DOHH2 (cell line): ENCODE data around the gene RSRP1.
A peak's percentile ranks its signal among the peaks of the same experiment; 100 is the strongest.

ENCODE experiments used
- H3F3A ChIP-seq: fragments of 200-600 bp; sonication (generic), shearing (Covaris generic); 2 replicates; pipeline ENCODE4 v1.6.0; 2016; ENCODE audit warnings: antibody characterized with exemption, mild to moderate bottlenecking; ENCODE audit not compliant: control insufficient read depth, insufficient read depth
- H3K27ac ChIP-seq: fragments of 200-600 bp; sonication (generic); 2 replicates; pipeline ENCODE4 v1.5.1; 2014; ENCODE audit warnings: low read depth, mild to moderate bottlenecking, low read length, moderate library complexity
- H3K27me3 ChIP-seq: fragments of 200-600 bp; sonication (generic); 2 replicates; pipeline ENCODE4 v1.6.1; 2014; ENCODE audit warnings: mild to moderate bottlenecking, low read length, mixed read lengths; ENCODE audit not compliant: control insufficient read depth
- H3K36me3 ChIP-seq: fragments of 200-600 bp; sonication (generic); 2 replicates; pipeline ENCODE4 v1.6.1; 2014; ENCODE audit warnings: mild to moderate bottlenecking, low read length, moderate library complexity, mixed read lengths; ENCODE audit not compliant: control insufficient read depth
- H3K4me1 ChIP-seq: fragments of 200-600 bp; sonication (generic); 2 replicates; pipeline ENCODE4 v1.6.1; 2014; ENCODE audit warnings: mild to moderate bottlenecking, low read length, mixed read lengths; ENCODE audit not compliant: control insufficient read depth
- H3K4me2 ChIP-seq: fragments of 200-600 bp; sonication (generic); 2 replicates; pipeline ENCODE4 v1.6.0; 2014; ENCODE audit warnings: mild to moderate bottlenecking, low read length, moderate library complexity
- H3K4me3 ChIP-seq: fragments of 200-600 bp; sonication (generic); 2 replicates; pipeline ENCODE4 v1.5.1; 2014; ENCODE audit warnings: mild to moderate bottlenecking, low read length, mixed read lengths
- H3K79me2 ChIP-seq: fragments of 200-600 bp; sonication (generic); 2 replicates; pipeline ENCODE4 v1.6.1; 2014; ENCODE audit warnings: mild to moderate bottlenecking, low read length, mixed read lengths; ENCODE audit not compliant: control insufficient read depth
- H3K9me2 ChIP-seq: fragments of 200-600 bp; sonication (generic); replicated peaks from 2 replicates; pipeline ENCODE4 v1.6.1; 2014; ENCODE audit warnings: mild to moderate bottlenecking, low read length, mixed read lengths; ENCODE audit not compliant: control insufficient read depth
- H3K9me3 ChIP-seq: fragments of 200-600 bp; sonication (generic); 2 replicates; pipeline ENCODE4 v1.6.1; 2014; ENCODE audit warnings: antibody characterized with exemption, low read length, mixed read lengths; ENCODE audit not compliant: control insufficient read depth, insufficient read depth
- H4K20me1 ChIP-seq: fragments of 200-600 bp; sonication (generic); 2 replicates; pipeline ENCODE4 v1.6.0; 2014; ENCODE audit warnings: low read depth, mild to moderate bottlenecking, antibody characterized with exemption, low read length, moderate library complexity; ENCODE audit not compliant: control insufficient read depth, insufficient read depth
- CTCF ChIP-seq: fragments of 200-600 bp; sonication (generic); IDR thresholded peaks from one replicate; pipeline ENCODE4 v1.5.1; 2014; ENCODE audit warnings: antibody characterized with exemption, mild to moderate bottlenecking, low read depth, low read length; ENCODE audit not compliant: poor library complexity, severe bottlenecking
- EZH2phosphoT487 ChIP-seq: fragments of 200-600 bp; sonication (generic); IDR thresholded peaks from 2 replicates; pipeline ENCODE4 v1.6.1; 2017; ENCODE audit warnings: borderline replicate concordance, mild to moderate bottlenecking, antibody characterized with exemption, low read length, moderate library complexity, mixed read lengths

Gene RSRP1

GRCh38 chr1:25253911-25254310 lies 6.7 kb upstream of the RSRP1 start:
- TF ChIP-seq EZH2phosphoT487 (no peak), CTCF (no peak)
- peaks cover 3% of the 10 kb centered on the region; the same call in 1 of the 2 replicates for H3F3A ChIP-seq
- no peak overlapping the region for H3K4me2 ChIP-seq
- H3K4me1 ChIP-seq, result no peaks in the 10 kb centered on the region
- no peak overlapping the region for H3K27ac ChIP-seq
- H3K4me3 ChIP-seq, result no peak overlapping the region
- H3K36me3 ChIP-seq, result no peaks in the 10 kb centered on the region
- H4K20me1 ChIP-seq, result no peaks in the 10 kb centered on the region
- no peaks in the 10 kb centered on the region for H3K27me3 ChIP-seq
- H3K9me2 ChIP-seq, result no peaks in the 10 kb centered on the region
- H3K79me2 ChIP-seq, result no peaks in the 10 kb centered on the region
- no peaks in the 10 kb centered on the region for H3K9me3 ChIP-seq

GRCh38 chr1:25247829-25248754 lies 838 bp upstream of the RSRP1 start:
- Histone ChIP-seq H3K27me3 (no peaks in the 10 kb centered on the region), H3F3A (peaks cover 15% of the 10 kb centered on the region), H3K36me3 (peaks cover 40% of the 10 kb centered on the region), H3K4me1 (peaks cover 26% of the 10 kb centered on the region), H4K20me1 (peaks cover 11% of the 10 kb centered on the region), H3K4me2 (peak overlapping the region; percentile 67), H3K79me2 (peaks cover 44% of the 10 kb centered on the region), H3K9me3 (no peaks in the 10 kb centered on the region), H3K27ac (peak overlapping the region; percentile 86), H3K4me3 (peak overlapping the region; percentile 87), H3K9me2 (no peaks in the 10 kb centered on the region)
- TF ChIP-seq EZH2phosphoT487 (no peak), CTCF (peak; percentile 50)

GRCh38 chr1:25246600-25247023 lies 642 bp downstream of the RSRP1 start:
- H3K79me2 ChIP-seq, result peaks cover 50% of the 10 kb centered on the region

More at GRCh38 chr1:25246600-25247023, 642 bp downstream of the RSRP1 start:
- H3K36me3 ChIP-seq, result peaks cover 53% of the 10 kb centered on the region
- H4K20me1 ChIP-seq, result peaks cover 11% of the 10 kb centered on the region
- H3F3A ChIP-seq, result peaks cover 28% of the 10 kb centered on the region
- peaks cover 32% of the 10 kb centered on the region for H3K4me1 ChIP-seq
- H3K4me3 ChIP-seq, result peak overlapping the region; percentile 87
- H3K27me3 ChIP-seq, result no peaks in the 10 kb centered on the region
- H3K4me2 ChIP-seq, result peak overlapping the region; percentile 67
- peak overlapping the region; percentile 86 for H3K27ac ChIP-seq
- TF ChIP-seq EZH2phosphoT487, result no peak
- peak; percentile 16 for TF ChIP-seq CTCF
- H3K9me2 ChIP-seq, result no peaks in the 10 kb centered on the region
- no peaks in the 10 kb centered on the region for H3K9me3 ChIP-seq
